Psoas muscle (tissue), 8 donors: ENCODE results near the gene PTPN14. TPM values are rescaled to one million over a fixed set of nuclear protein-coding genes. Genes with fewer than 3 reads are reported as not detected.
A peak's percentile ranks its signal among the peaks of the same experiment; 100 is the strongest.

ENCODE experiments used
- ATAC-seq, 4 donors: fragments of 200-7000 bp; cut with Tn5 transposase; one replicate each; pipeline ENCODE4 v1.9.1; 2020; ENCODE audit warnings: moderate library complexity in 3 of 4, mild to moderate bottlenecking in 2 of 4
- DNase-seq, 2 donors: peaks; one replicate each; pipeline ENCODE4 v3.0.0-alpha.2; 2020
- H3K27ac ChIP-seq: fragments of 200-600 bp; one replicate; pipeline ENCODE4 v1.8.0; 2022
- H3K27me3 ChIP-seq, 3 donors: fragments of 200-600 bp in 1 of 3; one replicate each; pipeline versions ENCODE4 v1.6.1 to v1.8.0; 2013 to 2022; ENCODE audit warnings: low read length in 2 of 3, mild to moderate bottlenecking in 2 of 3, moderate library complexity in 1 of 3; ENCODE audit not compliant: insufficient read depth in 3 of 3
- H3K36me3 ChIP-seq, 2 donors: fragments of 200-600 bp in 1 of 2; one replicate each; pipeline versions ENCODE4 v1.6.1 to v1.8.0; 2013 to 2022; ENCODE audit warnings: low read depth in 1 of 2, mild to moderate bottlenecking in 1 of 2, moderate library complexity in 1 of 2; ENCODE audit not compliant: insufficient read depth in 1 of 2
- H3K4me1 ChIP-seq: fragments of 200-600 bp; one replicate; pipeline ENCODE4 v1.8.0; 2022
- H3K4me3 ChIP-seq: fragments of 200-600 bp; one replicate; pipeline ENCODE4 v1.8.0; 2022; ENCODE audit warnings: mild to moderate bottlenecking
- H3K9me3 ChIP-seq: fragments of 200-600 bp; one replicate; pipeline ENCODE4 v1.8.0; 2022
- CTCF ChIP-seq: fragments of 200-600 bp; IDR thresholded peaks from one replicate; pipeline ENCODE4 v1.8.0; 2022; ENCODE audit warnings: antibody characterized with exemption
- WGBS, 3 donors: extraction: QIAGEN DNeasy Blood & Tissue Kit; methylation state at CpG; one replicate each; pipeline versions ENCODE4 v1.1.6 to v1.1.7; 2013; 5-methylcytosine and 5-hydroxymethylcytosine counted together
- intact Hi-C, 2 donors: fragments of 100-400 bp; cut with DNase I; formaldehyde crosslinking; loops; one replicate each; pipeline versions ENCODE4 v1.11.0 to v1.14.2; 2022
- polyA plus RNA-seq, 3 donors: library from polyadenylated mRNA; stranded (reverse); fragments of 200-250 nt; gene quantifications; one replicate each; pipeline ENCODE4 v1.2.3, GENCODE V29; 2013
- total RNA-seq, 4 donors: library from RNA; stranded (reverse); fragmentation: NEBNext Ultra II Directional in 2 of 4; extraction: Animal tissue kit (Norgen Biotek cat#: 25700) in 2 of 4; gene quantifications; one replicate each; pipeline versions ENCODE4 v1.2.1 to v1.2.4, GENCODE V29; 2021 to 2023
- donor health status: healthy with polysubstance abuse.
- donor health status: DM: no; HTN: no; CAD: no; lungs with moderate emphysema.
- donor health status: Bipolar disorder and iron deficiency.
- donor health status: healthy.
- donor health status: DM: yes; HTN: yes; CAD: no.
- donor health status: DM: no; HTN: no; CAD: no.
- donor health status: DM: no; HTN: no; CAD: no.
- donor health status: DM: yes; HTN: yes; CAD: no.

The PTPN14 gene
- total and polyA plus RNA-seq, 7 donors: 7.2 to 106 (median 50.8) TPM

GRCh38 chr1:214588963-214589597 lies 37.7 kb upstream of the PTPN14 start:
- ATAC-seq (peak; percentile 77 to 84 (median 82)), DNase-seq (no peak)
- TF ChIP-seq CTCF: no peak
- peaks cover 17% of the 10 kb centered on the region for H3K4me1 ChIP-seq
- H3K36me3 ChIP-seq: no peaks in the 10 kb centered on the region
- H3K9me3 ChIP-seq: no peaks in the 10 kb centered on the region
- no peaks in the 10 kb centered on the region for H3K27me3 ChIP-seq
- intact Hi-C loops: loop anchor here (5.0 to 10.0 kb wide), 4 partner anchors 202 to 374 kb away; no protein-coding TSS in a partner anchor
- 39 to 62% (median 47%) methylated on average over 4 of the region's 4 CpGs for WGBS, 3 donors
- no peak overlapping the region for H3K4me3 ChIP-seq
- H3K27ac ChIP-seq: peak overlapping the region; percentile 74

GRCh38 chr1:214587165-214587564 lies 35.8 kb upstream of the PTPN14 start:
- WGBS, 3 donors: 81 to 84% (median 82%) methylated on average over 5 of the region's 5 CpGs
- no peaks in the 10 kb centered on the region for H3K27me3 ChIP-seq
- H3K27ac ChIP-seq: no peak overlapping the region
- no peaks in the 10 kb centered on the region for H3K9me3 ChIP-seq
- TF ChIP-seq CTCF: no peak
- ATAC-seq (no peak), DNase-seq (no peak)
- no peak overlapping the region for H3K4me3 ChIP-seq
- H3K4me1 ChIP-seq: peaks cover 21% of the 10 kb centered on the region
- intact Hi-C loops: loop anchor here (2.0 to 10.0 kb wide), 5 partner anchors 200 to 372 kb away; no protein-coding TSS in a partner anchor
- H3K36me3 ChIP-seq: no peaks in the 10 kb centered on the region

GRCh38 chr1:214586621-214587020 lies 35.2 kb upstream of the PTPN14 start:
- no peaks in the 10 kb centered on the region for H3K27me3 ChIP-seq
- H3K4me1 ChIP-seq: peaks cover 24% of the 10 kb centered on the region
- ATAC-seq (no peak), DNase-seq (no peak)
- 90 to 92% (median 92%) methylated on average over 3 of the region's 3 CpGs for WGBS, 3 donors
- intact Hi-C loops: loop anchor here (2.0 to 10.0 kb wide), 5 partner anchors 199 to 372 kb away; no protein-coding TSS in a partner anchor
- H3K4me3 ChIP-seq: no peak overlapping the region
- no peaks in the 10 kb centered on the region for H3K9me3 ChIP-seq
- no peak for TF ChIP-seq CTCF
- no peaks in the 10 kb centered on the region for H3K36me3 ChIP-seq
- H3K27ac ChIP-seq: no peak overlapping the region

- WGBS, 3 donors: 47 to 75% (median 58%) methylated on average over 1 of the region's 1 CpG
- peak; percentile 66 for TF ChIP-seq CTCF
- no peaks in the 10 kb centered on the region for H3K9me3 ChIP-seq
Observed at GRCh38 chr1:214584805-214585766, 33.7 kb upstream of the PTPN14 start.

More at GRCh38 chr1:214584805-214585766, 33.7 kb upstream of the PTPN14 start:
- intact Hi-C loops: loop anchor here (5.0 to 10.0 kb wide), 4 partner anchors 198 to 370 kb away; no protein-coding TSS in a partner anchor
- ATAC-seq (peak in 3 of 4 donors; percentile 33 to 71 (median 60)), DNase-seq (no peak)
- H3K4me3 ChIP-seq: no peak overlapping the region
- no peaks in the 10 kb centered on the region for H3K36me3 ChIP-seq
- no peaks in the 10 kb centered on the region for H3K27me3 ChIP-seq
- H3K27ac ChIP-seq: no peak overlapping the region
- H3K4me1 ChIP-seq: peaks cover 33% of the 10 kb centered on the region
